ENCODE measurements around the gene NFXL1.

- TF ChIP-seq CTCF (IDR thresholded peaks at IDR 0.05) (no peak), POLR2A (IDR thresholded peaks at IDR 0.05) (no peak), POLR2AphosphoS5 (IDR thresholded peaks at IDR 0.05) (no peak)
Observed at GRCh38 chr4:47849466-47849865, 64.9 kb downstream of the NFXL1 start.
